HEK293 (cell line): Measurements from ENCODE around the gene KDM2B.
A peak's percentile ranks its signal among the peaks of the same experiment; 100 is the strongest.

ENCODE experiments used
- ZNF350 ChIP-seq: fragments of 450-650 bp; formaldehyde crosslinking; IDR thresholded peaks from 2 replicates; pipeline ENCODE4 v1.5.0; 2017; ENCODE audit warnings: missing biosample characterization, mild to moderate bottlenecking, missing genetic modification characterization
- ZNF660 ChIP-seq: fragments of 450-650 bp; IDR thresholded peaks from 2 replicates; pipeline ENCODE4 v1.5.1; 2018; ENCODE audit warnings: missing biosample characterization, mild to moderate bottlenecking, missing genetic modification characterization
- TF ChIP-seq, protein P1 (sequence below): fragments of 450-650 bp; formaldehyde crosslinking; IDR thresholded peaks from 2 replicates; pipeline ENCODE4 v1.5.1; 2016; ENCODE audit warnings: missing biosample characterization, missing genetic modification characterization

- TF ChIP-seq, protein P1, sequence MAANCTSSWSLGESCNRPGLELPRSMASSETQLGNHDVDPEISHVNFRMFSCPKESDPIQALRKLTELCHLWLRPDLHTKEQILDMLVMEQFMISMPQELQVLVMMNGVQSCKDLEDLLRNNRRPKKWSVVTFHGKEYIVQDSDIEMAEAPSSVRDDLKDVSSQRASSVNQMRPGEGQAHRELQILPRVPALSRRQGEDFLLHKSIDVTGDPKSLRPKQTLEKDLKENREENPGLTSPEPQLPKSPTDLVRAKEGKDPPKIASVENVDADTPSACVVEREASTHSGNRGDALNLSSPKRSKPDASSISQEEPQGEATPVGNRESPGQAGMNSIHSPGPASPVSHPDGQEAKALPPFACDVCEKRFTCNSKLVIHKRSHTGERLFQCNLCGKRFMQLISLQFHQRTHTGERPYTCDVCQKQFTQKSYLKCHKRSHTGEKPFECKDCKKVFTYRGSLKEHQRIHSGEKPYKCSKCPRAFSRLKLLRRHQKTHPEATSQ (tag by site-specific recombination), result no peak
- no peak; the same call in 1 of the 2 replicates for TF ChIP-seq ZNF350 (tag by site-specific recombination)
- peak; percentile 99 for TF ChIP-seq ZNF660
Measured at GRCh38 chr12:121404734-121405133, 176.1 kb downstream of the KDM2B start.
